DOHH2 (cell line): ENCODE results near the gene KIAA0513.

ENCODE experiments used
- H3F3A ChIP-seq: fragments of 200-600 bp; sonication (generic), shearing (Covaris generic); 2 replicates; pipeline ENCODE4 v1.6.0; 2016; ENCODE audit warnings: antibody characterized with exemption, mild to moderate bottlenecking; ENCODE audit not compliant: control insufficient read depth, insufficient read depth
- H3K27ac ChIP-seq: fragments of 200-600 bp; sonication (generic); 2 replicates; pipeline ENCODE4 v1.5.1; 2014; ENCODE audit warnings: low read depth, mild to moderate bottlenecking, low read length, moderate library complexity
- H3K27me3 ChIP-seq: fragments of 200-600 bp; sonication (generic); 2 replicates; pipeline ENCODE4 v1.6.1; 2014; ENCODE audit warnings: mild to moderate bottlenecking, low read length, mixed read lengths; ENCODE audit not compliant: control insufficient read depth
- H3K36me3 ChIP-seq: fragments of 200-600 bp; sonication (generic); 2 replicates; pipeline ENCODE4 v1.6.1; 2014; ENCODE audit warnings: mild to moderate bottlenecking, low read length, moderate library complexity, mixed read lengths; ENCODE audit not compliant: control insufficient read depth
- H3K4me1 ChIP-seq: fragments of 200-600 bp; sonication (generic); 2 replicates; pipeline ENCODE4 v1.6.1; 2014; ENCODE audit warnings: mild to moderate bottlenecking, low read length, mixed read lengths; ENCODE audit not compliant: control insufficient read depth
- H3K4me2 ChIP-seq: fragments of 200-600 bp; sonication (generic); 2 replicates; pipeline ENCODE4 v1.6.0; 2014; ENCODE audit warnings: mild to moderate bottlenecking, low read length, moderate library complexity
- H3K4me3 ChIP-seq: fragments of 200-600 bp; sonication (generic); 2 replicates; pipeline ENCODE4 v1.5.1; 2014; ENCODE audit warnings: mild to moderate bottlenecking, low read length, mixed read lengths
- H3K79me2 ChIP-seq: fragments of 200-600 bp; sonication (generic); 2 replicates; pipeline ENCODE4 v1.6.1; 2014; ENCODE audit warnings: mild to moderate bottlenecking, low read length, mixed read lengths; ENCODE audit not compliant: control insufficient read depth
- H3K9me2 ChIP-seq: fragments of 200-600 bp; sonication (generic); replicated peaks from 2 replicates; pipeline ENCODE4 v1.6.1; 2014; ENCODE audit warnings: mild to moderate bottlenecking, low read length, mixed read lengths; ENCODE audit not compliant: control insufficient read depth
- H3K9me3 ChIP-seq: fragments of 200-600 bp; sonication (generic); 2 replicates; pipeline ENCODE4 v1.6.1; 2014; ENCODE audit warnings: antibody characterized with exemption, low read length, mixed read lengths; ENCODE audit not compliant: control insufficient read depth, insufficient read depth
- H4K20me1 ChIP-seq: fragments of 200-600 bp; sonication (generic); 2 replicates; pipeline ENCODE4 v1.6.0; 2014; ENCODE audit warnings: low read depth, mild to moderate bottlenecking, antibody characterized with exemption, low read length, moderate library complexity; ENCODE audit not compliant: control insufficient read depth, insufficient read depth
- EZH2phosphoT487 ChIP-seq: fragments of 200-600 bp; sonication (generic); IDR thresholded peaks from 2 replicates; pipeline ENCODE4 v1.6.1; 2017; ENCODE audit warnings: borderline replicate concordance, mild to moderate bottlenecking, antibody characterized with exemption, low read length, moderate library complexity, mixed read lengths
- TF ChIP-seq, protein P1 (sequence below): fragments of 200-600 bp; sonication (generic); IDR thresholded peaks from one replicate; pipeline ENCODE4 v1.5.1; 2014; ENCODE audit warnings: antibody characterized with exemption, mild to moderate bottlenecking, low read depth, low read length; ENCODE audit not compliant: poor library complexity, severe bottlenecking

KIAA0513 gene

DNA sequence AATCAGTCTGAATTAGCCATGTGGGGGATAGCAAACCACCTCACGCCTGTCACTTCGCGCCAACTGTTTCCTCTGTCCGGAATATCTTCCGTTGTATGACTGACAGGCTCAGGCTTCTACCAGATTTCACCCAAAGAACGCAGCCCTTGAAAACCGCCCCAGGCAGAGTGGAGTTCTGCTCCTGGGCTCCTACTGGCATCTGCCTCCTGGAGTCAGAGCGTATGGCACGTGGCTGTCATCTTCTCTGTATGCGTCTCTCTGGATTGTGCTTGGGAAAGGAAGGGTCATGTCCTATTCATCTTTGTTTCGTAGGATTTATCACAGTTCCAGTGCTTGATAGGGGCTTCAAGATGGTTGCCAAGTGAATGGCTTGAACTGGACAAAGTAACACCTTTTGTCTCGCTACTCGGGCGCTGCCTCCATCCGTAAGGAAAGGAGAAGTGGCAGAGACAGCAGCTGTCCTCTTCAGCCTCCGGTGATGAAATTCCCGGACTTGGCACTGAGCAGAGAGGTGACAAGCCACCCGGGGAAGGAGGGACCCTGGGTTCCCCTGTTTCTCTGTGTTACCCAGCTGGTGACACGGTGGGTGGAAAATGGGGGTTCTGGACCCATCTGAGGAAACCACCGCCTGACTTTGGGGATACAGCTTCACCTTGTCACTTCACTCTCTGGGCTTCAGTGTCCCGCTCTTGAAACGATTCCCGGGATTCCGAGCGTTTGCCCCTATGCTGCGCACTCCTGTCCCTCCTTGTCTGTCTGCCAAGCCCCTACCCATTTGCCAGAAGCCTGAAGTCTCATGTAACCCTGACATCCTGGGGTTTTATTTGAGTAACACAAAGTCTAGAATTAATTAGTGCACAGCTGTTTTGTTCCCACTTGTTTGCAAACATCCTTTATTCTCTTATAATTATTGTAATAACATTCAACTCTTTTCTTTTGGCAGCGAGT is 13.9 kb downstream of the KIAA0513 start:
- Histone ChIP-seq H4K20me1 (no peaks in the 10 kb centered on the region), H3K27ac (no peak overlapping the region), H3K4me2 (no peak overlapping the region), H3K9me2 (no peaks in the 10 kb centered on the region), H3K79me2 (no peaks in the 10 kb centered on the region), H3K9me3 (no peaks in the 10 kb centered on the region), H3K4me1 (no peaks in the 10 kb centered on the region), H3F3A (no peaks in the 10 kb centered on the region), H3K27me3 (peaks cover under 1% of the 10 kb centered on the region; the same call in 1 of the 2 replicates), H3K36me3 (no peaks in the 10 kb centered on the region), H3K4me3 (no peak overlapping the region)
- no peak for TF ChIP-seq EZH2phosphoT487
- TF ChIP-seq, protein P1, sequence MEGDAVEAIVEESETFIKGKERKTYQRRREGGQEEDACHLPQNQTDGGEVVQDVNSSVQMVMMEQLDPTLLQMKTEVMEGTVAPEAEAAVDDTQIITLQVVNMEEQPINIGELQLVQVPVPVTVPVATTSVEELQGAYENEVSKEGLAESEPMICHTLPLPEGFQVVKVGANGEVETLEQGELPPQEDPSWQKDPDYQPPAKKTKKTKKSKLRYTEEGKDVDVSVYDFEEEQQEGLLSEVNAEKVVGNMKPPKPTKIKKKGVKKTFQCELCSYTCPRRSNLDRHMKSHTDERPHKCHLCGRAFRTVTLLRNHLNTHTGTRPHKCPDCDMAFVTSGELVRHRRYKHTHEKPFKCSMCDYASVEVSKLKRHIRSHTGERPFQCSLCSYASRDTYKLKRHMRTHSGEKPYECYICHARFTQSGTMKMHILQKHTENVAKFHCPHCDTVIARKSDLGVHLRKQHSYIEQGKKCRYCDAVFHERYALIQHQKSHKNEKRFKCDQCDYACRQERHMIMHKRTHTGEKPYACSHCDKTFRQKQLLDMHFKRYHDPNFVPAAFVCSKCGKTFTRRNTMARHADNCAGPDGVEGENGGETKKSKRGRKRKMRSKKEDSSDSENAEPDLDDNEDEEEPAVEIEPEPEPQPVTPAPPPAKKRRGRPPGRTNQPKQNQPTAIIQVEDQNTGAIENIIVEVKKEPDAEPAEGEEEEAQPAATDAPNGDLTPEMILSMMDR, result no peak

DNA sequence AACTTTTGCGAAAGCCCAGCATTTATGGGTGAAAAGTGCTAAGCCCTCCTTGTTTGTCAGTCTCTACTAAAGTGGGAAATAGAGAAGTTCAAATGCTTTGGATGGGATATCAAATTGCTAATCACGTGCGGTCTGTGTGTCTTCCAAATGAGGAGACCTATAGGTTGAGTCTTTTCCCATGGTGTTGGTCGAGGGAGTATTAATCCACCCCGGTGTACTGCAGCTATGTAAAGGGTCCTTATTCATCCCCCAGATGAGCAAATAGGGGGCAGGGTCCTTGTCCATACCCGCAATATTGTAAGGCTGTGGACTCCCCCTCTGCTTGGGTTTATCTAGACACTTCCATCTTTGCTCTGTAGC is 14.6 kb downstream of the KIAA0513 start:
- TF ChIP-seq EZH2phosphoT487, result no peak
- TF ChIP-seq, protein P1, result no peak
- no peaks in the 10 kb centered on the region for H3F3A ChIP-seq
- no peak overlapping the region for H3K4me2 ChIP-seq
- H3K27me3 ChIP-seq, result peaks cover 6% of the 10 kb centered on the region
- H3K4me3 ChIP-seq, result no peak overlapping the region
- no peaks in the 10 kb centered on the region for H3K79me2 ChIP-seq
- H3K4me1 ChIP-seq, result no peaks in the 10 kb centered on the region
- H3K36me3 ChIP-seq, result no peaks in the 10 kb centered on the region
- H3K27ac ChIP-seq, result no peak overlapping the region
- H4K20me1 ChIP-seq, result no peaks in the 10 kb centered on the region
- H3K9me3 ChIP-seq, result no peaks in the 10 kb centered on the region
- H3K9me2 ChIP-seq, result no peaks in the 10 kb centered on the region

DNA sequence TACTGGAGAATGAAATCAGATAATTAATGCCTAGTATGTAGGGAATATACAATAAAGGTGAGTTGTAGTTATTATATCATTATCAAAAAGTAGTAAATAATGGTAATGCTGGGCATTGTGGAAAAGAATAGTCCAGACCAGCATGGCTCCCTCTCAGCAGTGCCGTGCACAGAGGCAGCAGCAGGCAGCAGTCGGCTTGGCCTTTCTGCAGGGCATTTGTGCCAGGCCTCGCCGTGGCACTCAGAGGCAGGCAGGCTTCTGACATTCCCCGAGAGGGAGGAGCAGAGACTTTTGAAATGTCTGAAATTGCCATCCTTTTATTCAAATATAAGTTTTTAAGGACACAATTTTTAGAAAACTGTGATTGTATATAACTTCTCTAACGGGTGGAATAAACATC is 15.0 kb downstream of the KIAA0513 start:
- Histone ChIP-seq H3K79me2 (no peaks in the 10 kb centered on the region), H3K4me3 (no peak overlapping the region), H3K9me2 (no peaks in the 10 kb centered on the region), H3K36me3 (no peaks in the 10 kb centered on the region), H3K4me1 (no peaks in the 10 kb centered on the region), H3K4me2 (no peak overlapping the region), H3K27me3 (peaks cover 6% of the 10 kb centered on the region), H4K20me1 (0 out of 2 replicates have a peak, but pooled peaks cover 1% of the 10 kb centered on the region), H3K27ac (no peak overlapping the region), H3F3A (no peaks in the 10 kb centered on the region), H3K9me3 (no peaks in the 10 kb centered on the region)
- TF ChIP-seq, protein P1, result no peak
- TF ChIP-seq EZH2phosphoT487, result no peak
